Measurements from ENCODE around the gene EED.

EED gene

DNA sequence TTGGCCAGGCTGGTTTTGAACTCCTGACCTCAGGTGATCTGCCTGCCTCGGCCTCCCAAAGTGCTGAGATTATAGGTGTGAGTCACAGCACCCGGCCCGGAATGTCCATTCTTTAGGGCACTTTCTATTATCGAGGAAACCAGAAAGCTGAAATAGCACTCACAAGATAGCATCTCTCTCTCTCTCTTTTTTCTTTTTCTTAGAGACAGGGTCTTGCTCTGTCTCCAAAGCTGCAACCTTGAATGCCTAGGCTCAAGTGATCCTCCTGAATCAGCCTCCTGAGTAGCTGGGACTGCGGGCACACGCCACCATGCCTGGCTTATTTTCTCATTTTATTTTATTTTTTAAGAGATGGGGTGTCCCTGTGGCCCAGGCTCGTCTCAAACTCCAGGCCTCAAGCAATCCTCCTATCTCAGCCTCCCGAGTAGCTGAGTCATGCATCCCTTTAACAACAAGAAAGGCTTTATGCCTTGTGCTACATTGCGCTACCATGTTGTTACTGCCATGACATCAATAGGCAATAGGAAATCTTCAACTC, 7.2 kb upstream of the EED start:
- FAIRE-seq (no peak), DNase-seq (ENCODE audit: insufficient read length) (no peak)
- TF ChIP-seq TAF1 (IDR thresholded peaks at IDR 0.05; ENCODE audit: borderline replicate concordance, low read depth, low read length) (no peak), POLR2A (IDR thresholded peaks at IDR 0.05; ENCODE audit: low read depth, low read length) (no peak), POLR2AphosphoS5 (IDR thresholded peaks at IDR 0.05; ENCODE audit: low read depth, low read length) (no peak)

GRCh38 chr11:86240164-86240563, 4.4 kb upstream of the EED start:
- FAIRE-seq: no peak
- no peak for DNase-seq (ENCODE audit: insufficient read length)
- TF ChIP-seq POLR2AphosphoS5 (IDR thresholded peaks at IDR 0.05; ENCODE audit: low read depth, low read length) (no peak), POLR2A (IDR thresholded peaks at IDR 0.05; ENCODE audit: low read depth, low read length) (no peak), TAF1 (IDR thresholded peaks at IDR 0.05; ENCODE audit: borderline replicate concordance, low read depth, low read length) (no peak)

DNA sequence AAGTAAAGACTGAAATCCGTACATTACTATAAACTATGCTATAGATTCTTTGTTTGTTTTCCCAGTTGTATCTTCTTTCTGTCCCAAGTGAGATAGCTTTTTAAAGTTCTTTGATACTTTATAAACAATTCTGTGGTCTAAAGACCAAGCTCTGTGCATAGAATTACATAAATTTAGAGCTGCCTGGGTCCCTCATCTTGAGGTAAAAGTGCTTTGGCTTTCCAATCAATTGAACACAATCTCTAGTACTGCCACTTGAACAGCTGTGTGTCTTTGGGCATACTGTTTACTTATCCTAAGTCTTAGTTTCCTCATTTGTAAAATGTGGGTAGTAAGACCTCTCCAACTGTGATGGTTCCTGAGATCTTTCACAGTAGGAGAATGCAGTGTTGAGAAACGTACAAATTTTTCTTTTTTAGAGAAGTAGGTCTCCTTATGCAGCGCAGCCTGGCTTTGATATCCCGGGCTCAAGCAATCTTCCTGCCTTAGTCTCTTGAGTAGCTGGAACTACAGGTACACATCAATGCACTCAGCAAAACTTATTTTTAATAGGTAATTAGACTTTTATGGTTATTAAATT, 2.5 kb upstream of the EED start:
- no peak for TF ChIP-seq POLR2AphosphoS5 (IDR thresholded peaks at IDR 0.05; ENCODE audit: low read depth, low read length)
- TF ChIP-seq POLR2A (IDR thresholded peaks at IDR 0.05; ENCODE audit: low read depth, low read length): no peak
- no peak for TF ChIP-seq TAF1 (IDR thresholded peaks at IDR 0.05; ENCODE audit: borderline replicate concordance, low read depth, low read length)
- no peak for DNase-seq (ENCODE audit: insufficient read length)
- FAIRE-seq: no peak

GRCh38 chr11:86243396-86243795, 1.2 kb upstream of the EED start:
- DNase-seq (ENCODE audit: insufficient read length): no peak
- TF ChIP-seq POLR2A (IDR thresholded peaks at IDR 0.05; ENCODE audit: low read depth, low read length) (no peak), POLR2AphosphoS5 (IDR thresholded peaks at IDR 0.05; ENCODE audit: low read depth, low read length) (no peak), TAF1 (IDR thresholded peaks at IDR 0.05; ENCODE audit: borderline replicate concordance, low read depth, low read length) (no peak)
- FAIRE-seq: peak; percentile 62

- DNase-seq (ENCODE audit: insufficient read length): no peak
- FAIRE-seq: peak; percentile 27
- TF ChIP-seq TAF1 (IDR thresholded peaks at IDR 0.05; ENCODE audit: borderline replicate concordance, low read depth, low read length) (no peak; the same call in 1 of the 2 replicates), POLR2AphosphoS5 (IDR thresholded peaks at IDR 0.05; ENCODE audit: low read depth, low read length) (no peak)
Measured at GRCh38 chr11:86244063-86244521, 461 bp upstream of the EED start.

GRCh38 chr11:86245369-86246292, 1.1 kb downstream of the EED start:
- no peak for DNase-seq (ENCODE audit: insufficient read length)
- no peak for FAIRE-seq

GRCh38 chr11:86246293-86246675, 1.7 kb downstream of the EED start:
- FAIRE-seq (no peak), DNase-seq (ENCODE audit: insufficient read length) (no peak)
- no peak for TF ChIP-seq POLR2AphosphoS5 (IDR thresholded peaks at IDR 0.05; ENCODE audit: low read depth, low read length)
- TF ChIP-seq TAF1 (IDR thresholded peaks at IDR 0.05; ENCODE audit: borderline replicate concordance, low read depth, low read length): no peak
- no peak for TF ChIP-seq POLR2A (IDR thresholded peaks at IDR 0.05; ENCODE audit: low read depth, low read length)

More at GRCh38 chr11:86245369-86246292, 1.1 kb downstream of the EED start:
- TF ChIP-seq TAF1 (IDR thresholded peaks at IDR 0.05; ENCODE audit: borderline replicate concordance, low read depth, low read length): no peak
- TF ChIP-seq POLR2A (IDR thresholded peaks at IDR 0.05; ENCODE audit: low read depth, low read length): no peak
- no peak for TF ChIP-seq POLR2AphosphoS5 (IDR thresholded peaks at IDR 0.05; ENCODE audit: low read depth, low read length)

DNA sequence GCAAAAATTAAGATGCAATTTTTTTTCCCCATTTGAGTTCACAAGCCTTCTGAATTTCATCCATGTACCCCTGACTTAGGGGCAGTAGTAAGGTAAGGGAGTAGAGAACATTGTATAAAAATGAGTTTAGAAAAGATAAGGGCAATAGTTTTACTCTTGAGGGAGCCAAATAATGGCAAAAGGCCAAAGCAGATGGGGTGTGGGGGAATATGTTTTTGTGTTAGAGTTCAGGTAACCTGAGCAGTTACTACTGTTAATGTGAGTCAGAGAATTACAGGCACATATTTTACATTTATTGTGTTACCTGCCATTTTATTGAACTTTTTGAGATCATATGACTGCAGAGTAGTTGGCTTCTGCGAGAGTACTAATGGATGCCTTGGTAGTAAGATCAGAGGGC, 3.1 kb downstream of the EED start:
- no peak for TF ChIP-seq TAF1 (IDR thresholded peaks at IDR 0.05; ENCODE audit: borderline replicate concordance, low read depth, low read length)
- no peak for TF ChIP-seq POLR2AphosphoS5 (IDR thresholded peaks at IDR 0.05; ENCODE audit: low read depth, low read length)
- no peak for TF ChIP-seq POLR2A (IDR thresholded peaks at IDR 0.05; ENCODE audit: low read depth, low read length)
- FAIRE-seq (no peak), DNase-seq (ENCODE audit: insufficient read length) (no peak)

DNA sequence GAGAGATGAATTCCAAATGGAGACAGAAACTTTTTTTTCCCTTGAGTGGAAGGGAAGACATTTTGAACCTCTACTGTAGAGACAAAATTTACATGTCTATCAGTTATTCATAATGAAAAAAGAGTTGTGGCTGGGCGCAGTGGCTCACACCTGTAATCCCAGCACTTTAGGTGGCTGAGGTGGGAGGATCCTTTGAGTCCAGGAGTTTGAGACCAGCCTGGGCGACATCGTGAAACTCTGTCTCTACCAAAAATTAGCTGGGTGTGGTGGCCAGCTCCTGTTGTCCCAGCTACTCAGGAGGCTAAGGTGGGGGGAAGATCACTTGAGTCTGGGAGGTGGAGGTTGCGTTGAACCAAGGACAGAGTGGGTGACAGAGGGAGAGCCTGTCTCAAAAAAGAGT, 4.1 kb downstream of the EED start:
- DNase-seq (ENCODE audit: insufficient read length) (no peak), FAIRE-seq (no peak)
- no peak for TF ChIP-seq TAF1 (IDR thresholded peaks at IDR 0.05; ENCODE audit: borderline replicate concordance, low read depth, low read length)
- no peak for TF ChIP-seq POLR2AphosphoS5 (IDR thresholded peaks at IDR 0.05; ENCODE audit: low read depth, low read length)
- no peak for TF ChIP-seq POLR2A (IDR thresholded peaks at IDR 0.05; ENCODE audit: low read depth, low read length)

GRCh38 chr11:86249307-86250098, 5.0 kb downstream of the EED start:
- no peak for DNase-seq (ENCODE audit: insufficient read length)
- no peak for FAIRE-seq
- TF ChIP-seq POLR2A (IDR thresholded peaks at IDR 0.05; ENCODE audit: low read depth, low read length) (no peak), POLR2AphosphoS5 (IDR thresholded peaks at IDR 0.05; ENCODE audit: low read depth, low read length) (no peak), TAF1 (IDR thresholded peaks at IDR 0.05; ENCODE audit: borderline replicate concordance, low read depth, low read length) (no peak)

DNA sequence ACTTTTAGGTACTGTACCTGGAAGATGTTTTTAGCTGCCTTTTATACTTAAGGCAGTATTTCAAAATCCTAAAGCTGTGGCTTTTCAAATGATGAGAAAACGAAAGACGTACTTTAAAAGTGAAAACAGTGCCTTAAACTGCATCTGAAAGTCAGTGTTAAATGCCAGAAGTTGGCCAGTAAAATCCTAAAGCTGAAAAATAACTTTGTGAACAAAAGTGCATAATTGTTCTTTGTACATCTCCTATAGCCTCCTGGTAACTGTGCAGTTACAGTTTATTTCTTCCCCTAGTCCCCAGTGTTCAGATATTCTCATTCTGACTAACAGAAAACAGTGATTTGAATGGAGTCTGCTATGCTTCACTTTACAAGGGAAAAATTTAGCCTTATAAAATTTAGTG, 6.8 kb downstream of the EED start:
- DNase-seq (ENCODE audit: insufficient read length) (no peak), FAIRE-seq (peak; percentile 85)
- TF ChIP-seq TAF1 (IDR thresholded peaks at IDR 0.05; ENCODE audit: borderline replicate concordance, low read depth, low read length) (no peak), POLR2AphosphoS5 (IDR thresholded peaks at IDR 0.05; ENCODE audit: low read depth, low read length) (no peak), POLR2A (IDR thresholded peaks at IDR 0.05; ENCODE audit: low read depth, low read length) (no peak)
